Astrocyte (in vitro differentiated cells and primary cell): ENCODE measurements around the gene IQGAP3. TPM values are rescaled to one million over a fixed set of nuclear protein-coding genes. Genes with fewer than 3 reads are reported as not detected.

ENCODE experiments used
- DNase-seq: peaks from one replicate; pipeline ENCODE4 v3.0.0-alpha.2; 2010; ENCODE audit warnings: low read depth
- FAIRE-seq: peaks from 2 replicates; lab custom pipeline; 2011; peaks lifted over from hg19 to GRCh38; lab: Jason Lieb, UNC
- H2AFZ ChIP-seq: 2 replicates; pipeline ENCODE4 v1.6.0; 2012; ENCODE audit warnings: low read depth, low read length, inconsistent platforms
- H3K27ac ChIP-seq: 2 replicates; pipeline ENCODE4 v1.5.1; 2011; ENCODE audit warnings: low read depth, low read length, inconsistent platforms
- H3K27me3 ChIP-seq: 2 replicates; pipeline ENCODE4 v1.6.0; 2011; ENCODE audit warnings: low read length, inconsistent platforms; ENCODE audit not compliant: insufficient read depth
- H3K36me3 ChIP-seq: 2 replicates; pipeline ENCODE4 v1.5.1; 2011; ENCODE audit warnings: low read length, inconsistent platforms; ENCODE audit not compliant: insufficient read depth
- H3K4me1 ChIP-seq: 2 replicates; pipeline ENCODE4 v1.5.1; 2011; ENCODE audit warnings: low read length, inconsistent platforms; ENCODE audit not compliant: insufficient read depth
- H3K4me2 ChIP-seq: 2 replicates; pipeline ENCODE4 v1.6.0; 2012; ENCODE audit warnings: low read length, inconsistent platforms
- H3K4me3 ChIP-seq: 2 replicates; pipeline ENCODE4 v1.5.1; 2011; ENCODE audit warnings: low read depth, mild to moderate bottlenecking, low read length, inconsistent platforms; ENCODE audit not compliant: insufficient read depth
- H3K79me2 ChIP-seq: 2 replicates; pipeline ENCODE4 v1.6.0; 2012; ENCODE audit warnings: mild to moderate bottlenecking, low read length, inconsistent platforms; ENCODE audit not compliant: insufficient read depth
- H3K9ac ChIP-seq: 2 replicates; pipeline ENCODE4 v1.6.0; 2012; ENCODE audit warnings: mild to moderate bottlenecking, low read length, inconsistent platforms
- H3K9me3 ChIP-seq: 2 replicates; pipeline ENCODE4 v1.5.1; 2012; ENCODE audit warnings: low read depth, mild to moderate bottlenecking, low read length, inconsistent platforms; ENCODE audit not compliant: insufficient read depth
- H4K20me1 ChIP-seq: 2 replicates; pipeline ENCODE4 v1.6.0; 2012; ENCODE audit warnings: low read length, inconsistent platforms; ENCODE audit not compliant: insufficient read depth
- H3K27ac Mint-ChIP-seq: one replicate; pipeline ENCODE4 v1.8.0; 2021; ENCODE audit warnings: mild to moderate bottlenecking, mixed read lengths; ENCODE audit not compliant: unreplicated experiment
- H3K27me3 Mint-ChIP-seq: one replicate; pipeline ENCODE4 v1.8.0; 2021; ENCODE audit warnings: low read depth, mixed read lengths; ENCODE audit not compliant: unreplicated experiment
- H3K36me3 Mint-ChIP-seq: one replicate; pipeline ENCODE4 v1.8.0; 2021; ENCODE audit warnings: low read depth, mixed read lengths; ENCODE audit not compliant: unreplicated experiment
- H3K4me1 Mint-ChIP-seq: one replicate; pipeline ENCODE4 v1.8.0; 2021; ENCODE audit warnings: low read depth, mixed read lengths; ENCODE audit not compliant: unreplicated experiment
- H3K4me3 Mint-ChIP-seq: one replicate; pipeline ENCODE4 v1.8.0; 2021; ENCODE audit warnings: mild to moderate bottlenecking, moderate library complexity, mixed read lengths; ENCODE audit not compliant: unreplicated experiment
- H3K9me3 Mint-ChIP-seq: one replicate; pipeline ENCODE4 v1.8.0; 2021; ENCODE audit warnings: mild to moderate bottlenecking, mixed read lengths; ENCODE audit not compliant: unreplicated experiment
- EZH2 ChIP-seq: IDR thresholded peaks from 2 replicates; pipeline ENCODE4 v1.6.1; 2012; ENCODE audit warnings: mild to moderate bottlenecking, low read length, inconsistent platforms; ENCODE audit not compliant: insufficient read depth
- total RNA-seq: library from RNA; stranded (reverse); gene quantifications from 2 replicates; pipeline ENCODE4 v1.2.1, GENCODE V29; 2021
- TF ChIP-seq, protein P1 (sequence below): IDR thresholded peaks from 2 replicates; pipeline ENCODE4 v1.5.1; 2011; ENCODE audit warnings: low read depth, mild to moderate bottlenecking, inconsistent platforms, low read length, moderate library complexity; ENCODE audit not compliant: insufficient read depth

IQGAP3 gene
- total RNA-seq, 1 donor from 2014 or later, result 2.2 TPM

DNA sequence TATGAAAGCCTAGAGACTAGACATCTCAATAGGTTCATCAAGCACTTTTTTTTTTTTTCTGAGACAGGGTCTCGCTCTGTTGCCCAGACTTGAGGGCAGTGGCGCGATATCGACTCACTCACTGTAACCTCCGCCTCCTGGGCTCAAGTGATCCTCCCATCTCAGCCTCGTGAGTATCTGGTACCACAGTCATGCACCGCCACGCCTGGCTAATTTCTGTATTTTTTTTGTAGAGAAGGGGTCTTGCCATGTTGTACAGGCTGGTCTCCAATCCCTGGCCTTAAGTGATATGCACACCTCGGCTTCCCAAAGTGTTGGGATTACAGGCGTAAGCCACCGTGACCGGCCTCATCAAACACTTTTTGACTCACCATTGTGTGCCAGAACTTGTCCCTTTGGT is 29.5 kb upstream of the IQGAP3 start:
- H3K79me2 ChIP-seq, result peaks cover 32% of the 10 kb centered on the region
- H3K4me1 ChIP-seq, result peaks cover 8% of the 10 kb centered on the region
- TF ChIP-seq, protein P1, sequence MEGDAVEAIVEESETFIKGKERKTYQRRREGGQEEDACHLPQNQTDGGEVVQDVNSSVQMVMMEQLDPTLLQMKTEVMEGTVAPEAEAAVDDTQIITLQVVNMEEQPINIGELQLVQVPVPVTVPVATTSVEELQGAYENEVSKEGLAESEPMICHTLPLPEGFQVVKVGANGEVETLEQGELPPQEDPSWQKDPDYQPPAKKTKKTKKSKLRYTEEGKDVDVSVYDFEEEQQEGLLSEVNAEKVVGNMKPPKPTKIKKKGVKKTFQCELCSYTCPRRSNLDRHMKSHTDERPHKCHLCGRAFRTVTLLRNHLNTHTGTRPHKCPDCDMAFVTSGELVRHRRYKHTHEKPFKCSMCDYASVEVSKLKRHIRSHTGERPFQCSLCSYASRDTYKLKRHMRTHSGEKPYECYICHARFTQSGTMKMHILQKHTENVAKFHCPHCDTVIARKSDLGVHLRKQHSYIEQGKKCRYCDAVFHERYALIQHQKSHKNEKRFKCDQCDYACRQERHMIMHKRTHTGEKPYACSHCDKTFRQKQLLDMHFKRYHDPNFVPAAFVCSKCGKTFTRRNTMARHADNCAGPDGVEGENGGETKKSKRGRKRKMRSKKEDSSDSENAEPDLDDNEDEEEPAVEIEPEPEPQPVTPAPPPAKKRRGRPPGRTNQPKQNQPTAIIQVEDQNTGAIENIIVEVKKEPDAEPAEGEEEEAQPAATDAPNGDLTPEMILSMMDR, result no peak
- TF ChIP-seq EZH2, result no peak

DNA sequence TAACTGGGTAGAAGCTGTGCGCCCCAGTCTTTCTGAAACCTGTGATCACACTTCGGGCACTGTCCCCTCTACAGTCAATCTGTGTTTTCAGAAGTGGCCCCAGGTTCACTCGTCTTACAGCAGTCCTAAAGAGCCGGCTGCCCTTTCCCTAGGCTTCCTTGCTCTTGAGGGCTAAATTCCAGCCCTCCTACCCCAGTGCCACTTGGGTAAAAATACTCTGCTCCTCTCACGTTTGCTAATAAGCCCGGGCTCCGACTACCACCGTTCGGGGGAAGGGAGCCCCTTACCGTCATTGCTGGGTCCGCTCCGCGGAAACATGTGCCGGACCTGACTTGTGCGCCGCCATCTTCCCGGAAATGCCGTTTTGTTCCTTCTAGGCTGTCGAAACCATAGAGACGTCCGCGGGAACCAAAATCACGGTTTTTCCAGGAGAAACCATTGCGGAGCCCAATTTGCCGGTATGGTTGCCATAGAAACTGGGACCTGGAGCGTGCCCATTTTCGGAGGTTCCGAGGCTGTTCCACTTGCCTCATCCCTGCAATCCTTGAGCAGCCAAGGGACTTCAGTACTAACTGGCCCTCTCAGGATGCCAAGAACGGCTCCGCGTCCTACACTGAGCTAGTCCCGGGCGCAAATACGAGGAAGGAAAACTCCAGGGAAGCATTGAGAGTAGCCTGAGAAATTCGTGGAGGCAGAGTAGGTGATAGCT is 28.9 kb upstream of the IQGAP3 start, which contains the start of gene GPATCH4:
Gene GPATCH4 (minus strand): TSS at position 358 of the 709 bp plus-strand sequence.
- peaks cover 25% of the 10 kb centered on the region for H3K36me3 ChIP-seq
- no peaks in the 10 kb centered on the region for H3K9me3 ChIP-seq
- H3K36me3 Mint-ChIP-seq, result peaks cover 14% of the 10 kb centered on the region
- H3K4me3 ChIP-seq, result peak within 1 kb of the TSS; percentile 96
- H3K4me3 Mint-ChIP-seq, result peak within 1 kb of the TSS; percentile 100
- peak within 1 kb of the TSS; percentile 91 for H2AFZ ChIP-seq
- peak within 1 kb of the TSS; percentile 67 for H3K27ac ChIP-seq
- peaks cover 20% of the 10 kb centered on the region for H4K20me1 ChIP-seq
- FAIRE-seq (no peak), DNase-seq (peak; percentile 88)
- peaks cover 32% of the 10 kb centered on the region for H3K79me2 ChIP-seq
- peak within 1 kb of the TSS; percentile 91 for H3K9ac ChIP-seq
- peaks cover 8% of the 10 kb centered on the region for H3K4me1 Mint-ChIP-seq
- no peaks in the 10 kb centered on the region for H3K9me3 Mint-ChIP-seq
- H3K27me3 Mint-ChIP-seq, result no peaks in the 10 kb centered on the region
- H3K4me1 ChIP-seq, result peaks cover 8% of the 10 kb centered on the region
- H3K27ac Mint-ChIP-seq, result peak within 1 kb of the TSS; percentile 99
- no peaks in the 10 kb centered on the region for H3K27me3 ChIP-seq
- H3K4me2 ChIP-seq, result peak within 1 kb of the TSS; percentile 87
- TF ChIP-seq, protein P1, result no peak
- TF ChIP-seq EZH2, result no peak

More for the DNA sequence above, 29.5 kb upstream of the IQGAP3 start:
- Histone ChIP-seq H3K4me3 (peak overlapping the region; percentile 96), H3K27me3 (no peaks in the 10 kb centered on the region), H2AFZ (peak overlapping the region; percentile 91), H3K9me3 (no peaks in the 10 kb centered on the region), H3K36me3 (peaks cover 19% of the 10 kb centered on the region), H4K20me1 (peaks cover 14% of the 10 kb centered on the region), H3K4me2 (peak overlapping the region; percentile 87), H3K9ac (peak overlapping the region; percentile 91), H3K27ac (peak overlapping the region; percentile 67)
- peak overlapping the region; percentile 99 for H3K27ac Mint-ChIP-seq
- peak overlapping the region; percentile 100 for H3K4me3 Mint-ChIP-seq
- H3K36me3 Mint-ChIP-seq, result peaks cover 13% of the 10 kb centered on the region
- H3K9me3 Mint-ChIP-seq, result no peaks in the 10 kb centered on the region
- H3K27me3 Mint-ChIP-seq, result no peaks in the 10 kb centered on the region
- DNase-seq (no peak), FAIRE-seq (no peak)
- H3K4me1 Mint-ChIP-seq, result peaks cover 8% of the 10 kb centered on the region

DNA sequence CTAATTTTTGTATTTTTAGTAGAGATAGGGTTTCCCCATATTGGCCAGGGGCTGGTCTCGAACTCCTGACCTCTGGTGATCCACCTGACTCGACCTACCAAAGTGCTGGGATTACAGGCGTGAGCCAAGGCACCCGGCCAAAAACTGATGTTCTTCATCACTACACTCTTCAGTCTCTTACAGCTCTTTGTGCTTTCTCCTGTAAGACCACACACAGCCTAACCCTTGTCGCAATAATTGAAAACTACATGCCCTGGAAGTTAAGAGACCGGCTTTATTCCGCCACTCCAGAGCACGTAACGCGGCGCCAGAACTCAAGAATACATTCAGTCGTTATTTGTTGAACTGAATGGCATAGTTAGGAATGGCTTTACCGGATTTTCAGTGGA is 28.4 kb upstream of the IQGAP3 start:
- H4K20me1 ChIP-seq, result peaks cover 26% of the 10 kb centered on the region
- H3K9ac ChIP-seq, result peak overlapping the region; percentile 91
- Mint-ChIP-seq H3K27ac (peak overlapping the region; percentile 99), H3K9me3 (no peaks in the 10 kb centered on the region), H3K4me1 (peaks cover 8% of the 10 kb centered on the region), H3K4me3 (peak overlapping the region; percentile 100), H3K27me3 (no peaks in the 10 kb centered on the region), H3K36me3 (peaks cover 16% of the 10 kb centered on the region)
- H2AFZ ChIP-seq, result peak overlapping the region; percentile 91
- H3K4me1 ChIP-seq, result peaks cover 8% of the 10 kb centered on the region
- H3K36me3 ChIP-seq, result peaks cover 29% of the 10 kb centered on the region
- H3K27me3 ChIP-seq, result no peaks in the 10 kb centered on the region
- no peak for TF ChIP-seq EZH2
- TF ChIP-seq, protein P1, result no peak
- peaks cover 32% of the 10 kb centered on the region for H3K79me2 ChIP-seq
- H3K27ac ChIP-seq, result peak overlapping the region; percentile 67
- DNase-seq, result no peak
- H3K4me3 ChIP-seq, result peak overlapping the region; percentile 96
- peak overlapping the region; percentile 87 for H3K4me2 ChIP-seq
- FAIRE-seq, result no peak
- no peaks in the 10 kb centered on the region for H3K9me3 ChIP-seq
